Measurements from ENCODE around the gene NCCRP1.

GRCh38 chr19:39156326-39157230 lies 40.2 kb upstream of the NCCRP1 start:
- TF ChIP-seq CTCF (IDR thresholded peaks at IDR 0.05; ENCODE audit: poor library complexity) (no peak), EZH2 (IDR thresholded peaks at IDR 0.05; ENCODE audit: borderline replicate concordance) (no peak), EZH2phosphoT487 (IDR thresholded peaks at IDR 0.05; ENCODE audit: low read depth, severe bottlenecking, unreplicated experiment) (no peak)

Data from hepatocyte (in vitro differentiated cells).